KMS-11 (cell line): ENCODE data around the gene INO80E.

Source experiments
- H2AFZ ChIP-seq: fragments of 200-600 bp; sonication (generic); 2 replicates; pipeline ENCODE4 v1.6.1; 2016; ENCODE audit warnings: antibody characterized with exemption, mixed run types, low read depth
- H3K27ac ChIP-seq: fragments of 200-600 bp; sonication (generic); 2 replicates; pipeline ENCODE4 v1.6.1; 2016; ENCODE audit warnings: mild to moderate bottlenecking, mixed run types
- H3K27me3 ChIP-seq: fragments of 200-600 bp; sonication (generic); 2 replicates; pipeline ENCODE4 v1.6.1; 2017; ENCODE audit warnings: mild to moderate bottlenecking, low read depth, mixed run types, moderate library complexity; ENCODE audit not compliant: insufficient read depth
- H3K36me3 ChIP-seq: fragments of 200-600 bp; sonication (generic); 2 replicates; pipeline ENCODE4 v1.6.1; 2017; ENCODE audit warnings: mild to moderate bottlenecking, mixed run types; ENCODE audit not compliant: insufficient read depth
- H3K4me1 ChIP-seq: fragments of 200-600 bp; sonication (generic); 2 replicates; pipeline ENCODE4 v1.6.1; 2016; ENCODE audit warnings: mild to moderate bottlenecking, low read depth, mixed run types; ENCODE audit not compliant: poor library complexity, severe bottlenecking
- H3K4me2 ChIP-seq: fragments of 200-600 bp; sonication (generic); 2 replicates; pipeline ENCODE4 v1.7.0; 2016; ENCODE audit warnings: mild to moderate bottlenecking, mixed run types
- H3K4me3 ChIP-seq: fragments of 200-600 bp; sonication (generic); IDR thresholded peaks from 2 replicates; pipeline ENCODE4 v1.6.1; 2017; ENCODE audit warnings: low read depth, low read length, mixed read lengths; ENCODE audit not compliant: insufficient read depth
- H3K79me2 ChIP-seq: fragments of 200-600 bp; sonication (generic); 2 replicates; pipeline ENCODE4 v1.6.1; 2016; ENCODE audit warnings: low read depth, mixed run types; ENCODE audit not compliant: insufficient read depth
- H3K9ac ChIP-seq: fragments of 200-600 bp; sonication (generic); 2 replicates; pipeline ENCODE4 v1.6.1; 2016; ENCODE audit warnings: mild to moderate bottlenecking, mixed run types
- H4K20me1 ChIP-seq: fragments of 200-600 bp; sonication (generic); 2 replicates; pipeline ENCODE4 v1.6.1; 2016; ENCODE audit warnings: mild to moderate bottlenecking, mixed run types; ENCODE audit not compliant: insufficient read depth
- TF ChIP-seq, protein P1 (sequence below): fragments of 200-600 bp; sonication (generic); conservative IDR thresholded peaks from 2 replicates; pipeline ENCODE4 v1.6.1; 2017; ENCODE audit warnings: low read depth, mild to moderate bottlenecking, antibody characterized with exemption, low read length, moderate library complexity, mixed read lengths

INO80E gene

DNA sequence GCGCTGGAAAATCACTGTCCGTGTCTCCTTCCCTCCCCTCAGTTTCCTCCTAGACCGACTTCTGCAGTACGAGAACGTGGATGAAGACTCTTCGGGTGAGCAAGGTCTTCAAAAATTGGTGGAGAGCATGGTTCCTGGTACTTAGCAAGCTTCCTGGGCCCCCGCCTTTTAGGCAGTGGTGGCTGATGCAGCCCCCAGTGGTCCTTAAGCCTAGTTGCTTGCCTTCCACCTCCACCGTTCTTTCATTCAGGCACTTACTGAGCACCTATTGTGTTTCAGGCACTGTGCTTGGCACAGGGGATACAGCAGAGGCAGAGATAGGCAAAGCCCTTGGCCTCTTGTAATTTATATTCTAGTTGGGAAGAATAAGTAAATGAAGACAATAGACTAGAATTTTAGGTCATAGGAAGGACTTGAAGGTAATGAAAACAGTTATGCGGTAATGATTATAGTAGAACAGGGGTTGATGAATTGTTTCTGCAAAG is 767 bp downstream of the INO80E start:
- Histone ChIP-seq H3K9ac (peak overlapping the region; percentile 100; the same call in 1 of the 2 replicates), H2AFZ (peak overlapping the region; percentile 95), H3K36me3 (no peaks in the 10 kb centered on the region), H3K79me2 (peaks cover 10% of the 10 kb centered on the region; the same call in 1 of the 2 replicates), H3K4me1 (peaks cover 17% of the 10 kb centered on the region), H4K20me1 (no peaks in the 10 kb centered on the region), H3K4me2 (peak overlapping the region; percentile 85), H3K27me3 (no peaks in the 10 kb centered on the region), H3K27ac (no peak overlapping the region), H3K4me3 (peak overlapping the region; percentile 1)
- TF ChIP-seq, protein P1, sequence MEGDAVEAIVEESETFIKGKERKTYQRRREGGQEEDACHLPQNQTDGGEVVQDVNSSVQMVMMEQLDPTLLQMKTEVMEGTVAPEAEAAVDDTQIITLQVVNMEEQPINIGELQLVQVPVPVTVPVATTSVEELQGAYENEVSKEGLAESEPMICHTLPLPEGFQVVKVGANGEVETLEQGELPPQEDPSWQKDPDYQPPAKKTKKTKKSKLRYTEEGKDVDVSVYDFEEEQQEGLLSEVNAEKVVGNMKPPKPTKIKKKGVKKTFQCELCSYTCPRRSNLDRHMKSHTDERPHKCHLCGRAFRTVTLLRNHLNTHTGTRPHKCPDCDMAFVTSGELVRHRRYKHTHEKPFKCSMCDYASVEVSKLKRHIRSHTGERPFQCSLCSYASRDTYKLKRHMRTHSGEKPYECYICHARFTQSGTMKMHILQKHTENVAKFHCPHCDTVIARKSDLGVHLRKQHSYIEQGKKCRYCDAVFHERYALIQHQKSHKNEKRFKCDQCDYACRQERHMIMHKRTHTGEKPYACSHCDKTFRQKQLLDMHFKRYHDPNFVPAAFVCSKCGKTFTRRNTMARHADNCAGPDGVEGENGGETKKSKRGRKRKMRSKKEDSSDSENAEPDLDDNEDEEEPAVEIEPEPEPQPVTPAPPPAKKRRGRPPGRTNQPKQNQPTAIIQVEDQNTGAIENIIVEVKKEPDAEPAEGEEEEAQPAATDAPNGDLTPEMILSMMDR, result no peak

GRCh38 chr16:29999605-30000004 is 3.6 kb downstream of the INO80E start:
- TF ChIP-seq, protein P1, result no peak
- Histone ChIP-seq H3K9ac (no peak overlapping the region), H2AFZ (no peak overlapping the region), H3K4me1 (peaks cover 10% of the 10 kb centered on the region), H3K4me2 (no peak overlapping the region), H3K27ac (no peak overlapping the region), H4K20me1 (no peaks in the 10 kb centered on the region), H3K4me3 (no peak overlapping the region), H3K27me3 (no peaks in the 10 kb centered on the region), H3K36me3 (no peaks in the 10 kb centered on the region), H3K79me2 (peaks cover 10% of the 10 kb centered on the region; the same call in 1 of the 2 replicates)

DNA sequence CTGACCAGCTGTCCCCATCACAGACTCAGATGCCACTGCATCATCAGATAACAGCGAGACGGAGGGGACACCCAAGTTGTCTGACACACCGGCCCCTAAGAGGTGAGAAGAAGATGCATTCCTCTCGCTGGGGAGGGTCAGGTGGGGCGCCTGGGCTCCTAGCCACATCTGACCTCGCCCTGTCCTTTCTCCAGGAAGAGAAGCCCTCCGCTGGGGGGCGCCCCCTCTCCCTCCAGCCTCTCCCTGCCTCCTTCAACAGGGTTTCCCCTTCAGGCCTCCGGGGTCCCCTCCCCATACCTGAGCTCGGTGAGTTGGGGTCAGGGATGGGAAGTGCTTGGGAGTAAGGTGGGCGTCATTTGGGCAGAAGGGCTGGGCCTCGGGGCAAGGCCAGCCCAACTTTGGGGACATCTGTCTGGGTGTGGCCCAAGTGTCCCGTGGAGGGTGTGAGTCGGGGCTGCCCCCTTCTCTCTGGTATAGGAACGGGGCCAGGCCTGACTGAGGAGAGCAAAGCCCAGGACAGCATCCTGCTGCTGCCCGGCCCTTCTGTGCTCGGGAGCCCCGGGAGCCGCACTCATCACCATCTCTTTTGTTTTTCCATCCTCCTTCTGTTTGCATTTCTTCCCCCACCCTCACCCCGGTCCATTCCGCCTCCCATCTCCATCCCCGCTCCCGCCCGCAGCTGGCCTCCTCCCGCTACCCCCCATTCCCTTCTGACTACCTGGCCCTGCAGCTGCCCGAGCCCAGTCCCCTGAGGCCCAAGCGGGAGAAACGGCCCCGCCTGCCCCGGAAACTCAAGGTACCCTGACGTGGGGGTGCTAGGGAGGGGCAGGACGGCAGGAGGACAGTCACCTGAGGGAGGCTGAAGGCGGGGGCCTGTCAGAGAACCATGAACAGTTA is 4.9 kb downstream of the INO80E start:
- no peak overlapping the region for H3K27ac ChIP-seq
- H4K20me1 ChIP-seq, result no peaks in the 10 kb centered on the region
- TF ChIP-seq, protein P1, result no peak
- no peaks in the 10 kb centered on the region for H3K36me3 ChIP-seq
- no peak overlapping the region for H3K4me3 ChIP-seq
- H3K4me1 ChIP-seq, result peaks cover 7% of the 10 kb centered on the region
- no peaks in the 10 kb centered on the region for H3K27me3 ChIP-seq
- no peak overlapping the region for H2AFZ ChIP-seq
- H3K4me2 ChIP-seq, result no peak overlapping the region
- H3K79me2 ChIP-seq, result peaks cover 10% of the 10 kb centered on the region; the same call in 1 of the 2 replicates
- no peak overlapping the region for H3K9ac ChIP-seq

DNA sequence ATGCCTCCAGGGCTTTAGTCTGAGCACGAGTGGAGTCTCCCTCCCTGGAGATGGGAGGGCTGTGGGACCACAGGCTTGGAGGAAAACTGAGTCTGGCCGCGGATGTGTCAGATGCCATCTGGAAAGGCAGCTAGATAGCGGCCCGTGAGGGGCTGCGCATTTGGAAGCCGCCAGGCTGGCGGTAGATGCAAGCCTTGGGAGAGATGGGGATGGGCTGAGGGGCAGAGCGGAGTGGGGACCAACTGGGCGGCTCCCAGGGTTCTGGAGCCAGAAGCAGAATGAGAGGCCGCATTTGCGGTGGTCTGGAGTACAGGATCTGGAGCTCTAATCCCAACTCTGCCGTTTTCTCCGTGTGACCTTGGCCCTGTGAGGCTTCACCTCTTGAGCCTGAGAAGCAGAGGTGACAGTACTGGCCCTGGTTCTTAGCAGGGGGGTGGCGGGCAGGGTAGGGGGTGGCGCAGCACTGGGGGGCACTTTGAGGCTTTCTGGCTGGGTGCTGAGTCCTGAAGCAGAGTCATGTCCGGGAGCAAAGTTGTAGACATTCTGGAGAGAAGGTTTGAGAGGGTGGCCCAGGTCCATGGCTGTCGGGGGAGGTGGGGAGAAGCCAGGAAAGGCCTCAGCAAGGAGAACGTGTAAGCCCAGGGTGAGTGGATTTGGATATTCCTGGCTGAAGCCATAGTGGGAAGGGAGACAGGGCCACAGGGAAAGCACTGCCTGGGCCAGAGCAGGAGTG is 6.7 kb downstream of the INO80E start:
- no peaks in the 10 kb centered on the region for H4K20me1 ChIP-seq
- TF ChIP-seq, protein P1, result no peak
- no peaks in the 10 kb centered on the region for H3K79me2 ChIP-seq
- H2AFZ ChIP-seq, result no peak overlapping the region
- H3K9ac ChIP-seq, result no peak overlapping the region
- H3K4me2 ChIP-seq, result no peak overlapping the region
- peaks cover under 1% of the 10 kb centered on the region for H3K27me3 ChIP-seq
- H3K4me1 ChIP-seq, result no peaks in the 10 kb centered on the region
- no peak overlapping the region for H3K27ac ChIP-seq
- H3K4me3 ChIP-seq, result no peak overlapping the region
- no peaks in the 10 kb centered on the region for H3K36me3 ChIP-seq
